ENCODE measurements around the gene MIER1. TPM values are rescaled to one million over a fixed set of nuclear protein-coding genes. Genes with fewer than 3 reads are reported as not detected.

The MIER1 gene
- total RNA-seq, 2 donors from 2014 or later, result 22.2 to 45.6 TPM

- no peak overlapping the region for H3K27ac ChIP-seq
- no peaks in the 10 kb centered on the region for H3K9me3 ChIP-seq
- WGBS, result 94% methylated on average over 1 of the region's 1 CpG
- DNase-seq (ENCODE audit: low spot score), result no peak
- no peaks in the 10 kb centered on the region for H3K36me3 ChIP-seq
- intact Hi-C loops (cut with DNase I), result loop anchor here (10.0 kb wide), 1 partner anchor 60 kb away; the partner anchor contains the start of genes DNAI4 and MIER1
- H3K27me3 ChIP-seq (replicated peaks; ENCODE audit: insufficient read depth), result no peaks in the 10 kb centered on the region
- H3K4me1 ChIP-seq (replicated peaks), result no peaks in the 10 kb centered on the region
- TF ChIP-seq POLR2AphosphoS5 (IDR thresholded peaks at IDR 0.05), result no peak
- TF ChIP-seq CTCF (IDR thresholded peaks at IDR 0.05), result no peak
- TF ChIP-seq POLR2A (IDR thresholded peaks at IDR 0.05), result no peak
- no peak overlapping the region for H3K4me3 ChIP-seq
Observed at GRCh38 chr1:66984491-66984890, 59.7 kb downstream of the MIER1 start.

- no peak for DNase-seq (ENCODE audit: low spot score)
- intact Hi-C loops (cut with DNase I), result loop anchor here (10.0 kb wide), 1 partner anchor 61 kb away; the partner anchor contains the start of genes DNAI4 and MIER1
Observed at GRCh38 chr1:66985835-66986234, 61.0 kb downstream of the MIER1 start.

GRCh38 chr1:66993076-66993475 is 68.3 kb downstream of the MIER1 start:
- Histone ChIP-seq H3K27ac (no peak overlapping the region), H3K36me3 (no peaks in the 10 kb centered on the region), H3K27me3 (replicated peaks; ENCODE audit: insufficient read depth) (no peaks in the 10 kb centered on the region), H3K4me3 (no peak overlapping the region), H3K4me1 (replicated peaks) (no peaks in the 10 kb centered on the region), H3K9me3 (no peaks in the 10 kb centered on the region)
- WGBS, result 92% methylated on average over 3 of the region's 3 CpGs
- intact Hi-C loops (cut with DNase I), result no loop called here
- TF ChIP-seq POLR2A (IDR thresholded peaks at IDR 0.05) (no peak), CTCF (IDR thresholded peaks at IDR 0.05) (no peak), POLR2AphosphoS5 (IDR thresholded peaks at IDR 0.05) (no peak)
- DNase-seq (ENCODE audit: low spot score), result no peak

More at GRCh38 chr1:66985835-66986234, 61.0 kb downstream of the MIER1 start:
- no peaks in the 10 kb centered on the region for H3K9me3 ChIP-seq
- no peaks in the 10 kb centered on the region for H3K27me3 ChIP-seq (replicated peaks; ENCODE audit: insufficient read depth)
- WGBS, result 11% methylated on average over 1 of the region's 1 CpG
- H3K27ac ChIP-seq, result no peak overlapping the region
- H3K4me1 ChIP-seq (replicated peaks), result no peaks in the 10 kb centered on the region
- H3K4me3 ChIP-seq, result no peak overlapping the region
- H3K36me3 ChIP-seq, result no peaks in the 10 kb centered on the region
- TF ChIP-seq POLR2A (IDR thresholded peaks at IDR 0.05) (no peak), POLR2AphosphoS5 (IDR thresholded peaks at IDR 0.05) (no peak), CTCF (IDR thresholded peaks at IDR 0.05) (no peak)

GRCh38 chr1:66996018-66996682 is 71.4 kb downstream of the MIER1 start:
- H3K27me3 ChIP-seq (replicated peaks; ENCODE audit: insufficient read depth), result no peaks in the 10 kb centered on the region
- no peak for TF ChIP-seq POLR2A (IDR thresholded peaks at IDR 0.05)
- peak; percentile 6 for TF ChIP-seq POLR2AphosphoS5 (IDR thresholded peaks at IDR 0.05)
- TF ChIP-seq CTCF (IDR thresholded peaks at IDR 0.05), result peak; percentile 32 to 74 (median 67)
- no peak overlapping the region for H3K27ac ChIP-seq
- no peaks in the 10 kb centered on the region for H3K9me3 ChIP-seq
- WGBS, result 73% methylated on average over 7 of the region's 7 CpGs
- peak; percentile 53 for DNase-seq (ENCODE audit: low spot score)
- H3K36me3 ChIP-seq, result no peaks in the 10 kb centered on the region
- intact Hi-C loops (cut with DNase I), result loop anchor here (5.0 kb wide), 2 partner anchors 151 to 229 kb away; no protein-coding TSS in a partner anchor
- no peaks in the 10 kb centered on the region for H3K4me1 ChIP-seq (replicated peaks)
- H3K4me3 ChIP-seq, result no peak overlapping the region

- Histone ChIP-seq H3K27me3 (replicated peaks; ENCODE audit: insufficient read depth) (no peaks in the 10 kb centered on the region), H3K36me3 (no peaks in the 10 kb centered on the region), H3K4me3 (no peak overlapping the region), H3K4me1 (replicated peaks) (no peaks in the 10 kb centered on the region), H3K27ac (no peak overlapping the region), H3K9me3 (no peaks in the 10 kb centered on the region)
- no peak for DNase-seq (ENCODE audit: low spot score)
- TF ChIP-seq POLR2A (IDR thresholded peaks at IDR 0.05) (no peak), CTCF (IDR thresholded peaks at IDR 0.05) (no peak), POLR2AphosphoS5 (IDR thresholded peaks at IDR 0.05) (no peak)
- intact Hi-C loops (cut with DNase I), result loop anchor here (5.0 kb wide), 2 partner anchors 148 to 232 kb away; no protein-coding TSS in a partner anchor
Observed at GRCh38 chr1:66998972-66999371, 74.2 kb downstream of the MIER1 start.

Data from prostate gland (tissue), 2 donors.